Endometrial microvascular endothelial cells (primary cell): Measurements from ENCODE around the gene TOM1. TPM values are rescaled to one million over a fixed set of nuclear protein-coding genes. Genes with fewer than 3 reads are reported as not detected.
"Not testable (repeated sequence)": the region's sequence is repeated elsewhere in the genome, so short reads cannot be mapped to it uniquely, and the experiment has no call there.

Experiments used
- in situ Hi-C: cut with HindIII; loops from 2 replicates; pipeline ENCODE4 v1.10.0; 2017; ENCODE audit warnings: low sequenced_read_pairs, low pct_unique_long_range_greater_than_20kb; ENCODE audit errors: inconsistent ontology term
- total RNA-seq: library from RNA; depleted of rRNA; stranded (reverse); fragments of >200 nt; gene quantifications from one replicate; pipeline ENCODE4 v1.2.3, GENCODE V29; 2015; ENCODE audit errors: inconsistent ontology term

Gene TOM1
- total RNA-seq, 1 donor from 2014 or later = 20.1 TPM

- in situ Hi-C loops = no loop called here
Observed at GRCh38 chr22:35353318-35353717, 53.6 kb downstream of the TOM1 start.

DNA sequence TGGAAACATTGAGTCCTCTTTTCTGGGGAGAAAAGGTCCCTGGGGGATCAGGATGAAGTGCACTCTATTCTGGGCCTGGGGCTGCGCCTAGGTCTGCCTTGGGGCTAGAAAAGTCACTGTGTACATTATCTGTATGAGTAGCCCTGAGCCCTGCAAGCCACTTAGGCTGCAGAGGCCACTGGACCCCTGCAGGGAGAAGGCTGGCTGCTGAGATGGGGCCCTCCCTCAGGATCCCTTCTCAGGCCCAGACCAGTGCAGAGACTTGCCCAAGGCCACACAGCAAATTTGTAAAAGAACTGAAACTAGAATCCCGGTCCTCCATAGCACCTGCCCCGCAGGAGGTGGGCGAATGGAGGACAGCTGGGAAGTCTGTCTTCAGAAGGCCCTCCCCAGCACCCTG is 54.4 kb downstream of the TOM1 start:
- in situ Hi-C loops = no loop called here

DNA sequence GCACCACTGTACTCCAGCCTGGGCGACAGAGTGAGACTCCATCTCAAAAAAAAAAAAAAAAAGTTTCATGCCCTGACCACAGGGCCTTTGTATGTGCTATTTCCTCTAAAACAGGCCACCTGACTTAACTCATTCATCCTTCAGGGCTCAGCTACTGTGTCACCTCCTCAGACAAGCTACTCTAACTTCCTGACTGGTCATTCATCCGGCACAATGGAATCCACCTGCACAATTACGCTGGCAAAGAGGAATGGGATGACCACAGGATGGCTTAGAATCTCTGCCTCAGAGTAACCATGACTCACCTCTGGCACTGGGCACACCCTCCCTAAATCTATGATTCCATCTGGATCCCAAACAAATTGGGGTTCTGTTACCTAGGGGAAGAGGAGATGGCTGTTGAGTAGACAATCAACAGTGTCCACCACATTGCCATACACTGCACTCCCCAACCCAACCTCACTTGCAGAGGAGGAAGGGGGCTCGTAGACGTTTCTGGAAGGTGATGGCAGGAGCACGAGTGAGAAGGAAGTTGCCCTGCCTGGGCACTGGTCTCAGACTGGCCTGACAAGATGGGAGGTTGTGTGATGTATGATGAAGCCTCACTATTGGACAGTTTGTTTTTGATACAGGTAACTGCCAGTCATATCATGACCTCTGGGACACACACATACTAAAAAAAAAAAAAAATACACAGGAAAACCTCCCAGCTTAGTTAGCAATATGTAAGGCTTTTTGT is 58.4 kb downstream of the TOM1 start:
- in situ Hi-C loops = no loop called here

GRCh38 chr22:35359380-35360065 is 59.8 kb downstream of the TOM1 start:
- in situ Hi-C loops = no loop called here

DNA sequence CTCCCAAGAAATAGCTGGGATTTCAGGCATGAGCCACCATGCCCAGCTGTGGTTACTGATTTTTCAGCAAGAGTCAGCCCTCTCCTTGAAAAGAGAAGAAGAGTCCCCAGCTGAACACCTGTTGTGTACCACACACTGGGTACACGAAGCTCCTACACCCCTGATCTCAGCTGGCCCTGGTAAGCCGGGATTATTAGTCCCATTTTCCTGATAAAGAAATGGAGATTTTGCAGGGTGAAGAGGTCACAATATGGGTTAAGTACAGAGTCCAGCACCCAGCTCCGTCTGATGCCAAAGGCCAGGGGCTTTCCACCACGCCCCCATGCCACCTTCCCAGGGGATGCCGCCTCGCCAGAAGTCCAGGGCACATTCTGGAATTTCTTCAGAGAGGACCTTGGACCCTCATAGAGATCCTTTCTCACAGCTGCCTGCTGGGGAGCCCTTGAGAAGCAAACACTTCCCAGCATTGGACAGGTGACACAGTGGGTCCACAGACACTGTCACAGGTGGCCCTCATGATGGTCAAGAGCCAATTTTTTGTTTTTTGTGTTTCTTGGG is 61.4 kb downstream of the TOM1 start:
- in situ Hi-C loops = no loop called here

- in situ Hi-C loops = no loop called here
Observed at GRCh38 chr22:35363566-35364086, 63.9 kb downstream of the TOM1 start.

DNA sequence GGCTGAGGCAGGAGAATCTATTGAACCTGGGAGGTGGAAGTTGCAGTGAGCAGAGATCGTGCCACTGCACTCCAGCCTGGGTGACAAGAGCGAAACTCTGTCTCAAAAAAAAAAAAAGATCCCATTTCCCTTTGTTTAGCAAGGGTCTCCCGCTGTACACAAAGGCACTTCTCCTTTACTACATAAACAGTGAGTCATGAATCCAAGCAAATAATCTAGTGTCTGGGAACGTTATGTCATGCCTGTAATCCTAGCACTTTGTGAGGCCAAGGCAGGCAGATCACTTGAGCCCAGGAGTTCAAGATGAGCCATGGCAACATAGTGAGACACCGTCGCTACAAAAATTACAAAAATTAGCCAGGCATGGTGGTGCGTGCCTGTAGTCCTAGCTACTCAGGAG is 64.5 kb downstream of the TOM1 start:
- in situ Hi-C loops = not testable (repeated sequence)

- in situ Hi-C loops = no loop called here
Observed at GRCh38 chr22:35367331-35367886, 67.7 kb downstream of the TOM1 start.

GRCh38 chr22:35368386-35368785 is 68.7 kb downstream of the TOM1 start:
- in situ Hi-C loops = no loop called here

GRCh38 chr22:35369996-35370395 is 70.3 kb downstream of the TOM1 start:
- in situ Hi-C loops = no loop called here

DNA sequence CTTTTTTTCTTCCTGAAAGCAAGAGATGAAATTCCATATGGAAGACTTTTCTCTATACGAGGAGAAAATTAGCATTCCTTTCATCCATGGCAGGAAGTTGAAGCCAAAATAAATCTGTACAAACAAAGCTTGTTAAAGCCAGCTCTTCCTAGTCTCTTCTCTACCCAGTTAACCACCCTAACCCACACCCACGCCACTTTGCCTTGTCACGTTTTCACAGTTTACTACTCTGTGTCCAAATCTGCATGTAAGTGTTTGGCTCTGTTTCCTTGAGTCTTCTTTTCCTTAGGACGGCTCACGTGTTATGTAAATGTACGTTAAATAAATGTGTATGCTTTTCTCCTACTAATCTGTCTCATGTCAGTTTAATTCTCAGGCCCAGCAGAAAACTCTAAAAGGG is 74.1 kb downstream of the TOM1 start:
- in situ Hi-C loops = no loop called here

GRCh38 chr22:35375031-35375430 is 75.3 kb downstream of the TOM1 start:
- in situ Hi-C loops = no loop called here

DNA sequence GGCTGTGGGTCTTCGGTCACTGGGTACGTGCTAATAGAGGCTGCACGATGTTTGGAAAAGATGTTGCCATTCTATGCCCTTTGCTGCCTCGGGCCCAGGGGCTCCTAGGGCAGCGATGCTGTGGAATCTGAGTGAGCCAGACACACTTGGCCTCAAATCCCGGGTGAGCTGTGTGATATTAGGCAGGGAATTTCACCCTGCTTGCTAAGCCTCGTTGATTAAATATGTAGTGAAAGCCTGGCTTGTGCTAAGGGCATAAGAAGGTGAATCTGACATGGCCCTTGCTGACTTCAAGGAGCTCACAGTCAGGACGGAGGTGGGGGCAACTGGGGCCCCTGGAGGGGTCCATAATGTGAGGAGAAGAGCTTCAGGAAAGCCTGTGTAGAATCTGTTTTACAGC is 75.8 kb downstream of the TOM1 start:
- in situ Hi-C loops = no loop called here

DNA sequence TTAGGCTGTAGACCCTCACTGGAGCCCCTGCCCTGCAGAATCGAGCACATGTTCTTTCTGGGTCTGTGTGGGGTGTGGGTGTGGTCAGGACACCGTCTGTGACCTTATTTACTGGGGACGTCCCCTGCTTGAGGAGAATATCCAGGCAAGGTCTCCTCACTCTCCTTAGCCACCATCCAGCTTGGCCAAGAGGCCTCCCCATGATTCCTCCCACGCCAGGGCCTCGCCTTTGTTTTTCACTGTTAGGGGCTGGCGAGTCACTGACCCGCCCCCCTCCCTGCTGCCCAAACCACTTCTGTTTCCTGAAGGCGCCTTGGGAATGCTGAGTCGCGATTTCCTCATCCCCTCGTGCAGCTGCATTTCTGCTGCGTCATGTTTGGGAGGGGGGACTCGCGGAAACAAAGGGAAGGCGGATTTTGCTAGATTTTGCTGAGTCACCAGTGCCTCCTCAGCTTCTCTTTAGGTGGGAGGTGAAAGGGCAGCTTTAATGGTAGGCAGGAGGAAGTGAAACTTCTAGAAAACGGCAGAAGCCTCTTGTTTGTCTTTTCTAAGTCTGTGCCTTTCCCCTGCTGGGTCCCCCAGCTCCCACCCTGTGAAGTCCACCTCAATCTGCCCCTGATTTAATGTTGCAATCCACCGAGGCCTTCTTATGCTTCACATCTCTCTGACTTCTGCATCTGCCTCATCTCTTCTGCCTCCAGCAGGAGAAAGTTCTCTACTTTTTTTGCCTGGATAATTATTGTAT is 77.2 kb downstream of the TOM1 start:
- in situ Hi-C loops = no loop called here

DNA sequence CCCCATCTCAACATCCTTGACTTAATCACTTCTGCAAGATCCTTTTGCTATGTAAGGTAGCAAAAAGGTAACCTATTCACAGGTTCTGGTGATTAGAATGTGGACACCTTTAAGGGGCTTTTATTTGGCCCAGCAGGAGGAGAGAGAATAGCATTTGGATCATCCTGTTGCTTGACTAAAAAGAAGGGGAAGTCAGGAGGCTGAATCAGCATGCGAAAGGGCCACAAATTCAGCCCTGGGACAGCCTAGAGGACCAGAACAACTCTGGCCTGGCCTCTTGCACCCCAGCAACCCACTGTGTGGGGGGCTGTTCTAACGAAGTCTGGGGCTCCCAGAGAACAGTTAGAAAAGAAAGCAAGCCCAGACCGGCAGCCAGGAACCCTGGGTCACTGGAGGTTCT is 78.0 kb downstream of the TOM1 start:
- in situ Hi-C loops = no loop called here

DNA sequence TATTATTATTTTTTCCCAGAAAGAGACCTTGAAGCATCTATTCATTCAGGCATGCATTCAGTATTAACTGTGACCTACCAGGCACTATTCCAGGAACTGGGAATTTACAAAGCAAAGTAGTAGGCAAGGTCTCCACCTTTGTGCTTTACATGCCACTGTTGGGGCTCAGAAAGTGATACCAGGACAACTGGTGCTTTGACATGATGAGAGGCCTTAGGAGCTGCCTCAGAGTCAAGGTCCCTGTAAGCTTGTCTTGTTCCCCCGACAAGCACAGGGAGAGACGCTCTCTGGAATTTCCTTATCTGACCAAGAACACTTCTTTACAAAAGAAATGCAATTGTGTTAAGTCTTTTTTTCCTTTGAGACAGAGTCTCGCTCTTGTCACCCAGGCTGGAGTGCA is 78.9 kb downstream of the TOM1 start:
- in situ Hi-C loops = no loop called here

GRCh38 chr22:35379146-35379993 is 79.7 kb downstream of the TOM1 start:
- in situ Hi-C loops = no loop called here

DNA sequence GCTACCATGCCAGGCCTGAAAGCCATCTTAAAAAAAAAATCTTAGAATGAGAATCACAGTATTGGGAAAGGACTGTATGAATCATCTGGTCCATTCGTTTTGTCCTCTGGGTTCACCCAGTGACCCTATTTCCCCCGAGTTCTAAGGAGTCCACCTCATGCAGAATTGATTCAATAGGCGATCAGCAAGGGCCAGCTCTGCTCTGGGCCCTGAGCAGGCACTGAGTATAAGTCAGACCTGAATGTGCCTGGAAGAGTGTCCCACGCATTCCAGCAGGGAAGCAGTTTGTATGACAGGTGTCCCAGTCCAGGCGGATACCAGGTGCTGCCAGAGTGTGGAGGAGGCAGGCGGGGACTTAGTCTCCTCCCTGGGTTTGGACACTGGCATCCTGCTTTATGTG is 80.3 kb downstream of the TOM1 start:
- in situ Hi-C loops = no loop called here
